GM19238 (cell line): ENCODE measurements around the gene DGKI.

Source experiments
- DNase-seq: peaks from one replicate; pipeline ENCODE4 v3.0.0; 2011; ENCODE audit warnings: low spot score; ENCODE audit not compliant: insufficient read length

Gene DGKI

GRCh38 chr7:137434530-137434929 is 412.2 kb downstream of the DGKI start:
- no peak for DNase-seq

- DNase-seq: no peak
These were observed 423.5 kb downstream of the DGKI start for GRCh38 chr7:137423321-137423720.

GRCh38 chr7:137421366-137421765 is 425.4 kb downstream of the DGKI start:
- DNase-seq: no peak

- no peak for DNase-seq
These were observed 427.9 kb downstream of the DGKI start for GRCh38 chr7:137418841-137419240.

GRCh38 chr7:137417464-137417863 is 429.3 kb downstream of the DGKI start:
- DNase-seq: no peak

GRCh38 chr7:137413901-137414300 is 432.9 kb downstream of the DGKI start:
- DNase-seq: no peak

- no peak for DNase-seq
These were observed 435.3 kb downstream of the DGKI start for GRCh38 chr7:137411446-137411845.

- no peak for DNase-seq
These were observed 438.6 kb downstream of the DGKI start for GRCh38 chr7:137408126-137408525.

- DNase-seq: no peak
These were observed 439.7 kb downstream of the DGKI start for GRCh38 chr7:137407078-137407477.

GRCh38 chr7:137404660-137405317 is 442.0 kb downstream of the DGKI start:
- no peak for DNase-seq

GRCh38 chr7:137403353-137403695 is 443.4 kb downstream of the DGKI start:
- no peak for DNase-seq

- DNase-seq: no peak
These were observed 444.0 kb downstream of the DGKI start for GRCh38 chr7:137402536-137403352.

GRCh38 chr7:137399827-137400823 is 446.6 kb downstream of the DGKI start:
- no peak for DNase-seq

- DNase-seq: no peak
These were observed 450.7 kb downstream of the DGKI start for GRCh38 chr7:137396051-137396450.

GRCh38 chr7:137395420-137395819 is 451.4 kb downstream of the DGKI start:
- no peak for DNase-seq

GRCh38 chr7:137393570-137393969 is 453.2 kb downstream of the DGKI start:
- no peak for DNase-seq

- no peak for DNase-seq
These were observed 456.7 kb downstream of the DGKI start for GRCh38 chr7:137390076-137390475.

GRCh38 chr7:137388916-137389315 is 457.9 kb downstream of the DGKI start:
- DNase-seq: no peak

- DNase-seq: no peak
These were observed 459.8 kb downstream of the DGKI start for GRCh38 chr7:137386966-137387365.

- DNase-seq: no peak
These were observed 465.7 kb downstream of the DGKI start for GRCh38 chr7:137381045-137381444.

- DNase-seq: no peak
These were observed 473.3 kb downstream of the DGKI start for GRCh38 chr7:137373507-137373906.

GRCh38 chr7:137371616-137372015 is 475.2 kb downstream of the DGKI start:
- DNase-seq: no peak
